Medulla oblongata (tissue), 1 donor: ENCODE data around the gene PODXL2.
"Not testable (repeated sequence)": the region's sequence is repeated elsewhere in the genome, so short reads cannot be mapped to it uniquely, and the experiment has no call there.

ENCODE experiments used
- DNase-seq: peaks from one replicate; pipeline ENCODE4 v3.0.0-alpha.2; 2015; ENCODE audit errors: extremely low spot score

PODXL2 gene

GRCh38 chr3:127629467-127630403, 750 bp downstream of the PODXL2 start:
- no peak for DNase-seq

GRCh38 chr3:127630811-127631714, 2.1 kb downstream of the PODXL2 start:
- DNase-seq, result no peak

- DNase-seq, result no peak
Measured at GRCh38 chr3:127632035-127632820, 3.2 kb downstream of the PODXL2 start.

DNA sequence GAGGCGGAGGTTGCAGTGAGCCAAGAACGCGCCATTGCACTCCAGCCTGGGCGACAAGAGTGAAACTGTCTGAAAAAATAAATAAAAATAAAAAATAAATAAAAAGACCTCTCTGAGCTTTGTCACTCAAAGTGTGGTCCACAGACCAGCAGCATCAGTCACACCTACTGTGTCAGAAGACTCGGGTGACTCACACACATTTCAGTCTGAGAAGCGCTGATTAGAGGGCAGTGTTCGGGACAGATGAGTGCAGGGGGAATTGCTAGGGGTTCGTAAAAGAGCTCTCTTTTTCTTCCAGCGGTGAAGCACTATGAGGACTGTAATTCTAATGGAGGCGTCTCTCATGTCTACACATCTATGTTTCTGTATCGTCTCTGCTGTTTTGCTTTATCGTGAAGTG, 5.7 kb downstream of the PODXL2 start:
- DNase-seq, result no peak

GRCh38 chr3:127637546-127637945, 8.6 kb downstream of the PODXL2 start:
- no peak for DNase-seq

DNA sequence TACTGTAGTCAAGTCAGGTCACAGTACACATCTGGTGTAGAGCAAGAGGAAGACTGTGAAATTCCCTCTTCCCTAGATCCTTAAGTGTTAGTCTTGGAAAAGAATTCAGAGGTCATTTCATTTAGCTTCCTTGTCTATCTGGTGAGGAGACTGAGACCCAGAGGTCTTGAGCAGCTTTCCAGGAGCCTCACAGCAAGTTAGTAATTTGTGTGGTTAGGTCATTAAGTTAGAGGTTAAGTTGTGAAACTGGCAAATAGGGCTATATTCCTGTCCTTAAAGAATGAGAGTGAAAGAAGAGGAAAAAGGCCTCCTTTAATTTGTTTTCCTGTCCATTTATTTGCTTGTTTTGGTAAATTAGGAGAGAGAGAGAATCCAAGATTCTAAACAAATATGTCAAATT, 9.0 kb downstream of the PODXL2 start:
- no peak for DNase-seq

DNA sequence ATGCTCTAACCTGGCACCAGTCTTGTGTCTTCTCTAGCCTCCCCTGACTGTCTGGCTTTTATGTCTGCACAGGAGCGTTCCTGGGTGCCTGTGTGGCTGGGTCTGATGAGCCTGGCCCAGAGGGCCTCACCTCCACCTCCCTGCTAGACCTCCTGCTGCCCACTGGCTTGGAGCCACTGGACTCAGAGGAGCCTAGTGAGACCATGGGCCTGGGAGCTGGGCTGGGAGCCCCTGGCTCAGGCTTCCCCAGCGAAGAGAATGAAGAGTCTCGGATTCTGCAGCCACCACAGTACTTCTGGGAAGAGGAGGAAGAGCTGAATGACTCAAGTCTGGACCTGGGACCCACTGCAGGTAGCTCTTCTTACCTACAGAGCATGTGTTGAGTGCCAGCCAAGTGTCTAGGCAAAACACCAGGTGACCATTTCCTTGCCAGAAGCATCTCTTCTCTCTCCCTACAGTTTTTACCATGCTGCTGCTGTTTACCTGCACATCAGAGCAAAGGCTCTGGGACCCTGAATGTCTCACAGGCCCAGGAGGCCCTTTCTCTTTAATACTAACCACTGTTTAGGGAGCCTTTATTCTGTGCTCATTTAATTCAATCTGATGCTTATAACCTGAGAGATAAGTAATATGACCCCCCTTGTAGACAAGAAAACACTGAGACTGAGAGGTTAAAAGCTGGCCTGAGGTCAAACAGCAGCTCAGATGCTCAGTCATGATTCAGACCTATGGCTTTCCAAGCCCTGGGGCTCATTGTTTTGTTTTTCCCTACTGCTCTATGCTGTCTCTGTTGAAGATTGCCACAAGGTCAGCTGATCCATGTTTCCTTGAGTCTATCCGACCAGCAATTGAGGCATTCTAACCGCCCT, 10.4 kb downstream of the PODXL2 start:
- DNase-seq, result peak; percentile 20

- DNase-seq, result no peak
Measured at GRCh38 chr3:127640042-127640355, 11.0 kb downstream of the PODXL2 start.

DNA sequence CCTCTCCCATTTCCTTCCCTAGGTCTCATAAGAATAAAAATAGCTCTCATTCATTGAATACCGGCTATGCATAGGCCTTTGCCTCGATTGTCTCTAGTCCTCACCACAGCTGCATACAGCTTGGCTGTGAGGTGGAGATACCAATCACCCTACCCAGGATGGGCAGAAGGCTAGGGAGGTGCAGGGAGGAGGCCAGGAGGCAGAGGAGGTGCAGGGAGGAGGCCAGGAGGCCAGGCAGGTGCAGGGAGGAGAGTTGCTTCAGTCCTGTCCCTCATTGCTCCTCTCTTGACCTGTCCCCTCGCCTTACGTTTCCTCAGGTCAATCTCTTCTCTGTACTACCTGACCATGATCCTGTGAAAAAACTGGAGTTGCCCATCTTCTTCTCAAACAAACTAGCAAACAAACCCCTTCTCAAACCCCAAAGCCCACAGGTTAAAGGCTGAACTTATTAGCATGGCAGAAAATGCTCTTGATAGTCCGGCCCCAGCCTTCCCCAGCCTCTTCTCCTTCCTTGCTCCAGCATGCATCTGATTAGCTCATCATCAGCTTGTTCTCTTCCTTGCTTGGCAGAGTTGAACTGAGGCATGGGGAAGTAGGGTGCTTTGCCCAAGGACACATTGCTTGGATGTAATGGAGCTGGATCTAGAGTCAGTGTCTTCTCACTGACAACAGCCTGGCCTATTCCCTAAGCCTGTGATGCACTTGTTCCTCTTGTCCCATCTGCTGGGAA, 15.8 kb downstream of the PODXL2 start:
- DNase-seq, result no peak

DNA sequence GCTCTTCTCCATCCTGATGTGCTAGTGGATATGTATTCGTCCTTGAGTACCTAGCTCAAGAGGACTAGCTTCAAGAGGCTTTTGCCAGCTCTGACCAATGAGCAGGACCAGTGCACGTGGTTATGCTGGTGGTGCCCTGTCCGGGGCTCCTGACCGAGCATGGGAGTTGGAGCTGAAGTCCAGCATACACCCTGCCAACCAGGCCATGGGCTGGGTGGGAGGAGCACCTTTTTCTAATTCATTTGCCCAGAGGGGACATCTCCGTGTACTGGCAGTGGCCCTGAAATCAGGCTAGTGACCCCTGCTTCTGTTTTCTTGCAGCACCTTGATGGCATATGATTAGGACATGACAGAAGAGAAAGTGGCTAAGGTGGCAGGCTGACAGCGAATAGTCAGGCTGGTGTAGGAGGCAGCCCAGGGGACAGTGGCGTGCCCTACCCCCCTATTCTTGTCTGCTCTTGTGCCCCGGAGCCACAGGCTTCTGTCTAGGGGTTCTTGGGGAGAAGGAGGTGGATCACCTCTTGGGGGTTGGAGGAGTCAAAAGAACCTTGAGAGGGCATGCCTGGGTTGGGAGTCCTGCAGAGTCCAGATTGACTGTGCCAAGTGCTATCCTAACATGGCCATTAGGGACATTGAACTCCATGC, 16.5 kb downstream of the PODXL2 start:
- no peak for DNase-seq

- DNase-seq, result no peak
Measured at GRCh38 chr3:127646501-127647046, 17.6 kb downstream of the PODXL2 start.

DNA sequence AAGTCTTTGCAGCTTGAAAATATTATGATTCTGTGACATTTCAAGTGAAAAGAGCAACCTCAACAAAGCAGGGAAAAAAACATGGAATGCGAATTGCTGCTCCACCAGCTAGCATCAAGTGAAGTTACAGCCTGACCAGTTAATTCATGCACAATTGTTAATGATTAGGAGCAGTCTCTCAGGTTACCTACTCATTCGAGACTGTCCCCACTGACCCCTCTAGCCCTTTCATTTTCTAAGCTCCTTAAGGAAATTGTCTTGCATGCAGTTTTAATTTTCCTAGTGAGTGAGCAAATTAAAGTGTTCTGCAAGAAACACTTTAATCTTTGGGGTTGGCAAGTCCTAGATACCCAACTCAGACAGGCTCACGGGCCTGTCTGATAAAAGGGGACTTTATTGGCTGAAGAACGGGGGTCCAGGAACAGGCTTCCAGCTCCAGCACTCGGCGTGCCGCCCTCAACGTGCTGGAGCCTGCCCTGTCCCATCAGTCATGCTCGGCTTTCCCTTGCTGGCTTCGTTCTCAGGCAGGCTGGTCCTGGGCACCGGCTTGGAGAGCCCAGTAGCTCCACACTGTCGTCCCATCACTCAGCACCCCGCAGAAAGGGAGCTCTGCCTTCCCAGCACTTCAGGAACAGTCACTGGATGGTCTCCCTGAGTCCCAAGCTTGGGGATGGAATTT, 18.3 kb downstream of the PODXL2 start:
- DNase-seq, result no peak

DNA sequence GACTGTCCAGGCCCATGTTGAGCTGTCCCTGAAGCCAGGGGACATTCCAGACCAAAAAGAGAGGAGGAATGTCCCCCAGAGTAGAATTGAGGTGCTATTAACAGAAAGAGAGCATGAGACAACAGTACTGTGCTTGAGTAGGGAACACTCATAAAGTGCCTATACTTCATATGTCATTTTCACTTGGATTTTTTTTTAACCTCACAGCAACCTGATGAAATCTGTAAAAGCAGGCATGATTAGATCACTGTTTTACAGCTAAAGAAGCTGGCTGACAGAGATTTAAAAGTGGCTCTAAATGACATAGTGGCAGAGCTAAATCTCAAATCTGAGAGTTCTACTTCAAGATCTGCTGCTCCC, 18.8 kb downstream of the PODXL2 start:
- no peak for DNase-seq

DNA sequence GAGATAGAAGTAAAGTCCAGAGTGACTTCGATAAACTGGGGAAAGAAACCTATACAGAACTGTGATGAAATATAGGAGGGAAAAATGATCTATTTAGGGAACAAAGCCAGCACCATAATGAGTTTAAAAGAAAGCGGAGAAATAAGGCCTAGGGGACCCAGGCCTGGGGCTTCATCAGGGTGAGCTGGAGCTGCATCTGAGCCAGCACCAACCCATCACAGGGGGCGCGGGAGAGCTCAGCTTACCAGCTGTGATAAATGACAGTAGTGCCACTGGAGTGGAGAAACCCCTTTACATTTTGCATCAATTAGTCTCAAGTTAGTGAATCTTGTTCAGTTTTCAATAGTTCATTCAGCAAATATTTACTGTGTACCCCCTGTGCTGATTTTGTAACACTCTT, 21.3 kb downstream of the PODXL2 start:
- no peak for DNase-seq

DNA sequence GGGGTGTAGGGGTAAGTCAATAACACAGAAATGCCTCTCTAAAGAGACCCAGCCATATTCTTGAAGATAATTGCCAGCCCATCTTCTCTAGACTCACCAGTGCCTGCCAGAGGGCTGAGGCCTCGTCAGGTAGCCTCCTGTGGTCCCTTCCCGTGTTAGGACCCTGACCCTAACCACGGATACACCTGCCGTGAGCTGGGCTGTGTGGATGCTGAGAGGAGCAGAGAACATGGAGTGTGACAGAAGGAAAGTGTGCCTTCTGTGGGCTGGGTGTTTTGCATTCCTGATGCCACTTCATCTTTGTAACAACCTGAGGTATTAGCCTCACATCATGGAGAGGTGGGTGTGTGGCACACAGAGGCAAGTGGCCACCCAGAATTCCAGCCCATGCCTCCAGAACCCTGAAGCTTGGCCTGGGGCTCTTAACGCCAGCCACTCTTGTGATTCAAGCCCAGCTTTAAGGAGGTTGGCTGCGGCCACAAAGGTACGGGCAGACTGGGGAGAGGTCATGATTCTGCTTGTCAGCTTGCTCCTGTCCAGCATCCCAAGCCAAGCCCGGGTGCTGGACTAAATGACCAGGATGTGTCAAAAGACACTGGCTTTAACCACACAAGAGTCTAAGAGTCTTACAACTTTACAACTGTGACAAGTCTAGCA, 22.7 kb downstream of the PODXL2 start:
- no peak for DNase-seq

DNA sequence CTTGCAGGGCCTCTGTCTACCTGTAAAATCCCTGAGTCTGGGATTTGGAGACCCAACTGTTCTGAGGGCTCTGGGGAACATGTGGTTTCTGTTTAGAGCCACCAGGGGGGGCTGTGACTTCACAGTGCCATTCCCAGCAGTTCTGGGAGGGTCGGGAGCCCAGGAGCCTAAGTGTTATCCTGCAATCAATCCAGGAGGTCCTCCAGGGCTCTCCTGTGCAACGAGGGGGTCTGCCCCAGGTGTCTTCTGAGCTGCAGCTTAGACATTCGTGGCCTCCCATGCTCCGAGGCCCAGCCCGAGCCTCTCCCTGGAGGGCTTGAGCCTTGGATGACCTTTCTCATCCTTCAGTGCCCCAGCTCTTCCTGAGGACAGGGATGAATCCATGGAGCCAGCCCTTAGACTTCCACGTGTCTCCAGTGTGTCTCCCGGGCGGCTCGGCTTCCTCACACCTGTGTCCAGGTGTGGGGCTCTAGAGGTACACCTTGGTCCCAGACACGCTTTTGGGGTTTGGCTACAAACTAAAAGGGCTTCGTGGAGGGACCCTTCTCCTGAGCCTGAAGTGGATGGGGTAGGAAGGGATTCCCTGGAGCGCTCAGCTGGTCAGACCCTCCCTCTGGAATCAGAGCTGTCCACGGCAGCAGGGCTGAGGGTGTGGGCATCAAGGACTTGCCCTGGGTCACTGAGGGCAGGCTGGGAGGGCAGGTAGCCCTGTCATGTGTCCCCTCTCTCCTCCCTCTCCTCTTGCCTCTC, 23.4 kb downstream of the PODXL2 start:
- DNase-seq, result peak; percentile 63

GRCh38 chr3:127654374-127654773, 25.4 kb downstream of the PODXL2 start:
- DNase-seq, result no peak

GRCh38 chr3:127654993-127655392, 26.0 kb downstream of the PODXL2 start:
- not testable (repeated sequence) for DNase-seq
